H1 (cell line): Measurements from ENCODE around the gene ZDHHC11. TPM values are rescaled to one million over a fixed set of nuclear protein-coding genes. Genes with fewer than 3 reads are reported as not detected.
"Not testable (repeated sequence)": the region's sequence is repeated elsewhere in the genome, so short reads cannot be mapped to it uniquely, and the experiment has no call there.

Experiments
- CTCF ChIA-PET: fragments of 300-600 bp; sonication (Branson Sonifier 250); formaldehyde crosslinking; loops from one replicate; lab custom pipeline; 2021; ENCODE audit not compliant: partially characterized antibody; lab: Charles Lee
- POLR2A ChIA-PET: fragments of 300-600 bp; sonication (Branson Sonifier 250); formaldehyde crosslinking; loops from one replicate; lab custom pipeline; 2021; ENCODE audit warnings: inconsistent platforms; ENCODE audit not compliant: partially characterized antibody; lab: Charles Lee
- DNase-seq, 2 experiments: peaks; one replicate each; pipeline versions ENCODE4 v3.0.0 to v3.0.0-alpha.2; 2010 to 2022; ENCODE audit warnings: low spot score in 2 of 2, low read depth in 1 of 2, mixed read lengths in 1 of 2
- FAIRE-seq: peaks from 2 replicates; lab custom pipeline; 2011; peaks lifted over from hg19 to GRCh38; lab: Jason Lieb, UNC
- H2AFZ ChIP-seq: 2 replicates; pipeline ENCODE4 v1.8.1; 2012; ENCODE audit warnings: low read length, inconsistent platforms
- H2AK5ac ChIP-seq: 2 replicates; pipeline ENCODE4 v1.6.1; 2013; ENCODE audit warnings: low read depth, low read length
- H2BK120ac ChIP-seq: replicated peaks from 2 replicates; pipeline ENCODE3; 2013; ENCODE audit warnings: low read depth, low read length, inconsistent platforms
- H2BK12ac ChIP-seq: 2 replicates; pipeline ENCODE4 v1.6.1; 2013; ENCODE audit warnings: low read depth, low read length
- H2BK15ac ChIP-seq: 2 replicates; pipeline ENCODE4 v1.6.1; 2013; ENCODE audit warnings: low read length
- H2BK20ac ChIP-seq: 2 replicates; pipeline ENCODE4 v1.6.1; 2013; ENCODE audit warnings: low read length
- H2BK5ac ChIP-seq: 2 replicates; pipeline ENCODE4 v1.6.1; 2013; ENCODE audit warnings: low read depth, low read length
- H3K14ac ChIP-seq: 2 replicates; pipeline ENCODE4 v1.6.1; 2013; ENCODE audit warnings: inconsistent platforms; ENCODE audit not compliant: insufficient read length
- H3K18ac ChIP-seq: 2 replicates; pipeline ENCODE4 v1.6.1; 2013; ENCODE audit warnings: low read length; ENCODE audit errors: extremely low read depth
- H3K23ac ChIP-seq: 2 replicates; pipeline ENCODE4 v1.6.1; 2013; ENCODE audit warnings: inconsistent platforms; ENCODE audit not compliant: insufficient read length
- H3K23me2 ChIP-seq: 2 replicates; pipeline ENCODE4 v1.6.1; 2013; ENCODE audit warnings: low read depth, low read length
- H3K27ac ChIP-seq: 2 replicates; pipeline ENCODE4 v1.6.1; 2011; ENCODE audit warnings: low read depth, low read length, inconsistent platforms
- H3K27me3 ChIP-seq, 4 experiments: replicated peaks in 1 of 4; 1 replicate in 1 of 4; 2 replicates in 3 of 4; pipeline versions ENCODE4 v1.6.1 to v1.8.1; 2011 to 2013; ENCODE audit warnings: low read length in 3 of 4, mild to moderate bottlenecking in 3 of 4, inconsistent platforms in 2 of 4, mixed read lengths in 2 of 4, moderate library complexity in 1 of 4; ENCODE audit not compliant: control insufficient read depth in 3 of 4, insufficient read depth in 3 of 4; ENCODE audit errors: extremely low read depth in 1 of 4
- H3K36me3 ChIP-seq, 4 experiments: 2 replicates each; pipeline versions ENCODE4 v1.6.1 to v1.8.1; 2011 to 2013; ENCODE audit warnings: mild to moderate bottlenecking in 4 of 4, low read length in 3 of 4, moderate library complexity in 2 of 4, control low read depth in 1 of 4, inconsistent platforms in 1 of 4; ENCODE audit not compliant: insufficient read depth in 4 of 4, control insufficient read depth in 2 of 4
- H3K4ac ChIP-seq: replicated peaks from 2 replicates; pipeline ENCODE3; 2013; ENCODE audit warnings: low read length, low read depth, mixed read lengths, inconsistent platforms; ENCODE audit not compliant: insufficient read length
- H3K4me1 ChIP-seq, 4 experiments: replicated peaks in 1 of 4; 1 replicate in 1 of 4; 2 replicates in 3 of 4; pipeline versions ENCODE4 v1.6.1 to v1.8.1; 2011 to 2013; ENCODE audit warnings: low read length in 3 of 4, inconsistent platforms in 2 of 4, mixed read lengths in 1 of 4; ENCODE audit not compliant: insufficient read depth in 4 of 4, control insufficient read depth in 3 of 4
- H3K4me2 ChIP-seq, 2 experiments: 2 replicates each; pipeline versions ENCODE4 v1.6.1 to v1.8.1; 2011 to 2013; ENCODE audit warnings: low read depth in 2 of 2, low read length in 2 of 2, control low read depth in 1 of 2, inconsistent platforms in 1 of 2, mild to moderate bottlenecking in 1 of 2; ENCODE audit not compliant: insufficient read depth in 1 of 2
- H3K4me3 ChIP-seq, 4 experiments: fragments of 200-600, 300-600 bp in 1 of 4; sonication (generic), shearing (Covaris generic), sonication (Bioruptor Twin) in 1 of 4; 2 replicates each; pipeline versions ENCODE4 v1.5.1 to v1.8.1; 2011 to 2016; ENCODE audit warnings: low read length in 4 of 4, low read depth in 3 of 4, control low read depth in 2 of 4, inconsistent platforms in 2 of 4, mild to moderate bottlenecking in 2 of 4, mixed read lengths in 1 of 4, moderate library complexity in 1 of 4; ENCODE audit not compliant: insufficient read depth in 2 of 4; ENCODE audit errors: extremely low read depth in 1 of 4
- H3K56ac ChIP-seq: replicated peaks from 2 replicates; pipeline ENCODE3; 2013; ENCODE audit warnings: low read depth, mild to moderate bottlenecking, mixed read lengths, low read length, inconsistent platforms; ENCODE audit not compliant: insufficient read length
- H3K79me1 ChIP-seq: 2 replicates; pipeline ENCODE4 v1.6.1; 2013; ENCODE audit warnings: low read depth, low read length, control low read depth
- H3K79me2 ChIP-seq, 2 experiments: 2 replicates each; pipeline versions ENCODE4 v1.6.1 to v1.8.1; 2012 to 2013; ENCODE audit warnings: low read length in 2 of 2, mild to moderate bottlenecking in 2 of 2, inconsistent platforms in 1 of 2; ENCODE audit not compliant: insufficient read depth in 2 of 2, control insufficient read depth in 1 of 2
- H3K9ac ChIP-seq, 4 experiments: replicated peaks in 1 of 4; 1 replicate in 1 of 4; 2 replicates in 3 of 4; pipeline versions ENCODE4 v1.6.1 to v1.8.1; 2011 to 2013; ENCODE audit warnings: low read depth in 3 of 4, low read length in 3 of 4, control low read depth in 2 of 4, mild to moderate bottlenecking in 2 of 4, moderate library complexity in 2 of 4, inconsistent platforms in 1 of 4; ENCODE audit errors: extremely low read depth in 1 of 4
- H3K9me3 ChIP-seq, 2 experiments: 2 replicates each; pipeline versions ENCODE4 v1.6.1 to v1.8.1; 2012 to 2013; ENCODE audit warnings: mild to moderate bottlenecking in 2 of 2, moderate library complexity in 2 of 2, control low read depth in 1 of 2, inconsistent platforms in 1 of 2, low read depth in 1 of 2, low read length in 1 of 2, mixed read lengths in 1 of 2; ENCODE audit not compliant: insufficient read depth in 2 of 2
- H4K20me1 ChIP-seq, 2 experiments: replicated peaks in 1 of 2; 2 replicates each; pipeline versions ENCODE3 to v1.8.1; 2011 to 2013; ENCODE audit warnings: inconsistent platforms in 2 of 2, low read length in 2 of 2, mild to moderate bottlenecking in 1 of 2; ENCODE audit not compliant: insufficient read depth in 2 of 2, control insufficient read depth in 1 of 2
- H4K5ac ChIP-seq: 2 replicates; pipeline ENCODE4 v1.6.1; 2013; ENCODE audit warnings: low read length, low read depth, mixed read lengths, inconsistent platforms; ENCODE audit not compliant: insufficient read length
- H4K8ac ChIP-seq: 2 replicates; pipeline ENCODE4 v1.8.0; 2013; ENCODE audit warnings: mild to moderate bottlenecking, moderate library complexity, low read length, inconsistent platforms; ENCODE audit not compliant: insufficient read depth; ENCODE audit errors: extremely low read depth
- H4K91ac ChIP-seq: replicated peaks from 2 replicates; pipeline ENCODE3; 2013; ENCODE audit warnings: low read length, mixed read lengths, inconsistent platforms; ENCODE audit not compliant: insufficient read length
- WGBS, 2 experiments: shearing (Covaris generic) in 1 of 2; methylation state at CpG; one replicate each; pipeline versions ENCODE4 v1.1.6 to v1.1.7; 2013 to 2015; ENCODE audit warnings: low lambda C conversion rate in 2 of 2, mixed read lengths in 2 of 2, inconsistent platforms in 1 of 2, low coverage in 1 of 2, missing lambda C conversion rate in 1 of 2; ENCODE audit not compliant: insufficient replicate concordance in 2 of 2, insufficient coverage in 1 of 2, insufficient read length in 1 of 2; ENCODE audit errors: extremely low coverage in 1 of 2, missing lambda C conversion rate in 1 of 2; 5-methylcytosine and 5-hydroxymethylcytosine counted together
- polyA plus RNA-seq, 7 experiments: library from polyadenylated mRNA; depleted of rRNA in 3 of 7; stranded (reverse) in 5 of 7; unstranded in 2 of 7; fragments of >200 nt in 5 of 7; fragments of 200-250 nt in 2 of 7; gene quantifications; 1 replicate in 5 of 7; 2 replicates in 1 of 7; 4 replicates in 1 of 7; pipeline versions ENCODE4 v1.2.1 to v1.2.3, GENCODE V29; 2011 to 2013; ENCODE audit warnings: missing spikeins in 2 of 7, mixed read lengths in 2 of 7
- total RNA-seq: library from RNA; stranded (reverse); fragmentation: NEBNext Ultra II Directional; extraction: Animal tissue kit (Norgen Biotek cat#: 25700); gene quantifications from 2 replicates; pipeline ENCODE4 v1.2.1, GENCODE V29; 2021

Gene ZDHHC11
- total and polyA plus RNA-seq, 2 of the 8 experiments (the other 6 are each of a cell fraction or from before 2014, with no cell fraction given), result 4.7 to 16.6 TPM

DNA sequence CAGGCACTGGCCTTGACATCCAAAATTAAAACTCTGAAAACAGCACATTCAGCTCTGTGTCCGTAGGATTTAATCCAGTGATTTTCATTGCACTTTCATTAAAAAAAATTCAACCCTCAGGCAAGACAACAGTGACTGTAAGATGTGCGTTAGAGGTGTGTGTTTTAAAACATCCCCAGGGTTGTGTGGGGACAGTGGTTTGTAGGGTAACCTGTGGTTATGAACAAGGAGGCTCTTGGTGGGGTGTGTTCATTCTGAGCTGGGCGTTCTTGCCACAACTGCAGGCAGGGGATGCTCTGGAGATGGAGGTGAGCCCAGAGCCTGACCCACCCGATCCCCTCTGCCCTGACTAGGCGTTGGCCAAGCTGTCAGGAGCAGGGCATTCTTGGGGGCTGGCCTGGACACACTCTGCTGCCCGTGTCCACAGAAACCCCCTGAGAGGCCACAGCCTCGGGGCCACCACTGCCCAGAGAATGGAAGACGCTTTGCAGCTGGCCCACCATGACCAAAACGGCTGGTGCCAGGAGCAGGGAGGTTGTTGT is 103.4 kb downstream of the ZDHHC11 start:
- H3K36me3 ChIP-seq, H4K8ac ChIP-seq, H3K56ac ChIP-seq, H3K4ac ChIP-seq, H2BK5ac ChIP-seq, H3K9ac ChIP-seq, H3K14ac ChIP-seq, H4K5ac ChIP-seq, H2AFZ ChIP-seq, CTCF ChIA-PET, H3K4me3 ChIP-seq, H2BK15ac ChIP-seq, FAIRE-seq, H3K27me3 ChIP-seq, H3K27ac ChIP-seq, H4K20me1 ChIP-seq, H3K23me2 ChIP-seq, H3K4me1 ChIP-seq, DNase-seq, H3K79me2 ChIP-seq, H3K18ac ChIP-seq, H3K9me3 ChIP-seq, H3K23ac ChIP-seq, H2AK5ac ChIP-seq, POLR2A ChIA-PET, H3K4me2 ChIP-seq, H2BK120ac ChIP-seq, H2BK20ac ChIP-seq, H4K91ac ChIP-seq, H3K79me1 ChIP-seq, H2BK12ac ChIP-seq: not testable (repeated sequence)
- WGBS, 2 experiments, result 87% methylated on average over 5 of the region's 9 CpGs; no CpG with 5 or more reads in 1 of the 2 experiments
